Stimulated activated naive CD8-positive, alpha-beta T cell treated with anti-CD3 and anti-CD28 coated beads, Interleukin-15, amount 100 ng/mL, for 72 hours (primary cell): ENCODE results near the gene ETFRF1.

ENCODE experiments used
- ATAC-seq: fragments of 150-1000 bp; cut with Tn5 transposase; 2 replicates; pipeline ENCODE4 v1.10.0; 2021; ENCODE audit warnings: mild to moderate bottlenecking, moderate library complexity
- DNase-seq, 2 donors: peaks; one replicate each; pipeline ENCODE4 v3.0.0; 2021 to 2022
- H3K27ac Mint-ChIP-seq, 2 donors: one replicate each; pipeline ENCODE4 v1.8.0; 2022; ENCODE audit warnings: mild to moderate bottlenecking in 2 of 2, mixed read lengths in 2 of 2, moderate library complexity in 2 of 2
- H3K27me3 Mint-ChIP-seq: one replicate; pipeline ENCODE4 v1.8.0; 2022; ENCODE audit warnings: mixed read lengths
- H3K4me1 Mint-ChIP-seq: one replicate; pipeline ENCODE4 v1.8.0; 2022; ENCODE audit warnings: mild to moderate bottlenecking, mixed read lengths
- H3K4me3 Mint-ChIP-seq, 2 donors: one replicate each; pipeline ENCODE4 v1.8.0; 2022; ENCODE audit warnings: mild to moderate bottlenecking in 2 of 2, mixed read lengths in 2 of 2, moderate library complexity in 1 of 2
- H3K9me3 Mint-ChIP-seq, 2 donors: one replicate each; pipeline ENCODE4 v1.8.0; 2022; ENCODE audit warnings: mixed read lengths in 2 of 2

Gene ETFRF1

DNA sequence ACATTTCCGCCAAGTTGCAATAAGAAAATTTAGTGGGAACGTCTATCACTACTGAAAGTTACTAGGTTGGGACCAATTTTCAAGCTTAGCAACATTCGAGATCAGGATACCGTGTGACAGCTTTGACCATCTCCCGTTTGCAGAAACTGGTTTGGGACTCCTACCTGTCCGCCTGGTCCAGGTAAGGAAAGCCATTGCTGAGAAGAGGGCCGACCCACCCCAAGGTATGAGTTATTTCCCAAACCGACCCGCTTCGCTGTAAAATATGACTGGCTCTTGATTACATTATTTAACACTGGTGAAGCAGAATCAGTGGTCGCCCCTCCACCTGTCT lies 348 bp upstream of the ETFRF1 start:
- Mint-ChIP-seq H3K27ac (peak overlapping the region; percentile 99), H3K27me3 (no peaks in the 10 kb centered on the region), H3K4me1 (peaks cover 14% of the 10 kb centered on the region), H3K4me3 (peak overlapping the region; percentile 96 to 99), H3K9me3 (no peaks in the 10 kb centered on the region)
- DNase-seq (no peak), ATAC-seq (no peak)

DNA sequence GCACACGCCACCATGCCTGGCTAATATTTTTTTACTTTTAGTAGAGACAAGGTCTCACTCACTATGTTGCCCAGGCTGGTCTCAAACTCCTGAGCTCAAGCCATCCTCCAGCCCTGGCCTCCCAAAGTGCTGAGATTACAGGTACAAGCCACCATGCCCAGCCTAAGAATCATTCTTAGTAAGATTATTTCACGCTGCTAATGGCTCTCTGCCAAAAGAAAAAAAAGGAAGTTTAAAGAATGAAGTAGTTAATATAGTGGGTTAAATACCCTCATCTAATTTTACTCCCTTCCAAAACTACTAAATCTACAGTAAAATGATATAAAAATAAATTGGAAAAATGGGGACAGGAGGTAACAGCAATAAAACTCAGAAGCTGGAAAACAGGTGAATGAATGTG lies 2.6 kb downstream of the ETFRF1 start:
- H3K27ac Mint-ChIP-seq, result no peak overlapping the region
- peaks cover 21% of the 10 kb centered on the region for H3K4me1 Mint-ChIP-seq
- ATAC-seq (no peak), DNase-seq (no peak)
- no peaks in the 10 kb centered on the region for H3K27me3 Mint-ChIP-seq
- H3K4me3 Mint-ChIP-seq, result no peak overlapping the region
- no peaks in the 10 kb centered on the region for H3K9me3 Mint-ChIP-seq

DNA sequence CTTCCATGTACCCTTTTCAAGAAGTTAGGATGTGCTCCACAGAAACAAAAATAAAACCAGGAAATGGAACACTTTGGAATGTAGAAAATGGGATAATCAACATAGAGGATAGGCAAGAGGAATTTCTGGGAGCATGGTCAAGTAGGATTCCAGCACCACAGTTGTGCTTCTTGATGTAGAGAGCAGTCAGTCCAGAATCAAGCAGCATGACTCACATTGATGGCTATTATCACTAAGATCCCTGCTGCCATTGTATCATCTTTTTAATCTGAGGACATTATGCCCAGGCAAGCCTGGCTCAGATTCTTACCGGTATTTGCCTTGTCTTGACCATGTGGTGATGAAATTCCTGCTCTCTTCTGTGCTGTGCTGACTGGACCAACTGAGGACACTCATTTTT lies 5.7 kb downstream of the ETFRF1 start:
- no peak for DNase-seq
- Mint-ChIP-seq H3K4me1 (peaks cover 8% of the 10 kb centered on the region), H3K9me3 (no peaks in the 10 kb centered on the region), H3K27me3 (no peaks in the 10 kb centered on the region), H3K4me3 (no peak overlapping the region), H3K27ac (no peak overlapping the region)
- ATAC-seq, result no peak

DNA sequence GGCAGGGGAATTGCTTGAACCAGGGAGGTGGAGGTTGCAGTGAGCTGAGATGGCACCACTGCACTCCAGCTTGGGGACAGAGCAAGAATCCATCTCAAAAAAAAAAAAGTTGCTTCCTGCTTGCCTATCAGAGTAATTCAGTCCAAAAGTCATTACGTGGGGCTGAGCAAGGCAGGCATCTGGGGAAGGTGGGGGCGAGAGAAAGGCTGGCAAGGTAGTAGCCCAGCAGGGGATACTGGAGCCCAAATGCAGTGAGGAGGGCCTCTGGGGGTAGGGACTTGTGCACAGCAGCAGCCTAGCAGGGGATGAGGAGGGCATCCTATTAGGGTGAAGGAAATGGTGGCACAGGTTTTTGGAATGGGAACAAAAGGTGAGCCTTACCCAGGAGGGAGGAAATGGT lies 7.1 kb downstream of the ETFRF1 start:
- DNase-seq (no peak), ATAC-seq (no peak)
- H3K4me1 Mint-ChIP-seq, result peaks cover 8% of the 10 kb centered on the region
- H3K9me3 Mint-ChIP-seq, result no peaks in the 10 kb centered on the region
- no peak overlapping the region for H3K4me3 Mint-ChIP-seq
- no peak overlapping the region for H3K27ac Mint-ChIP-seq
- H3K27me3 Mint-ChIP-seq, result no peaks in the 10 kb centered on the region

DNA sequence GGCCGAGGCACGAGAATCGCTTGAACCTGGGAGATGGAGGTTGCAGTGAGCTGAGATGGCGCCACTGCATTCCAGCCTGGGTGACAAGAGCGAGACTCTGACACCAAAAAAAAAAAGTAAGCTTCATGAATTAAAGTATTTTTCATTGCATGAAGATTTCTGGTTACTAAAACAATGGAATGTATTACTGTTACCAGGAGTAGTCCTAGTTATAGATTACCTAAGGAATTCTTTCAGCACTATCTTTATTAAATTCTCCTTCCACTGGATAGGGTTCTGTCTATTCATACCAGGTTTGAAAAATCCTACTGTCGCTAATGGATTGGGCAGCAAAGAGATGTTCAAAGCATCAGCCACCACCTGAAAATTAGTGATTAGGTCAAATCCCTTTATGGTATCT lies 12.4 kb downstream of the ETFRF1 start:
- ATAC-seq (no peak), DNase-seq (no peak)
- H3K27me3 Mint-ChIP-seq, result no peaks in the 10 kb centered on the region
- H3K9me3 Mint-ChIP-seq, result no peaks in the 10 kb centered on the region
- no peak overlapping the region for H3K27ac Mint-ChIP-seq
- H3K4me1 Mint-ChIP-seq, result no peaks in the 10 kb centered on the region
- H3K4me3 Mint-ChIP-seq, result no peak overlapping the region

DNA sequence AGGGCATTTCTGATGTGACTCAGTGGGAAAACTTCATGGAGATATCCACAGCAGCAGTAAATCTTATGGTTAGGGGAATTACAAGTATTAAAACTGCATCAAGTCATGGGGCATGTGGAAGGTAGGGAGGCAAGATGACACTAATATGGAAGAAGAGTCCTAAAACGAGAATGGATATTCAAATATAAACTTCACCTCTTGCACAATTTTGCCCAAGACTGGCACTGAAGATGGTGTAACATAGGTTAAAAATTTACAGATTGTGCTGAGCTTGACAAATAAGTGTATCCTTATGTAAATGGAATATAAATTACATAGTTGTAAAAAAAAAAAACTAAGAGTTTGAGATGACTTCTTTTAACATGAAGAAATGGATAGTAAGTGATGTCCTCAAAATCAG lies 12.8 kb downstream of the ETFRF1 start:
- ATAC-seq (no peak), DNase-seq (no peak)
- Mint-ChIP-seq H3K9me3 (no peaks in the 10 kb centered on the region), H3K27ac (no peak overlapping the region), H3K27me3 (no peaks in the 10 kb centered on the region), H3K4me1 (no peaks in the 10 kb centered on the region), H3K4me3 (no peak overlapping the region)

DNA sequence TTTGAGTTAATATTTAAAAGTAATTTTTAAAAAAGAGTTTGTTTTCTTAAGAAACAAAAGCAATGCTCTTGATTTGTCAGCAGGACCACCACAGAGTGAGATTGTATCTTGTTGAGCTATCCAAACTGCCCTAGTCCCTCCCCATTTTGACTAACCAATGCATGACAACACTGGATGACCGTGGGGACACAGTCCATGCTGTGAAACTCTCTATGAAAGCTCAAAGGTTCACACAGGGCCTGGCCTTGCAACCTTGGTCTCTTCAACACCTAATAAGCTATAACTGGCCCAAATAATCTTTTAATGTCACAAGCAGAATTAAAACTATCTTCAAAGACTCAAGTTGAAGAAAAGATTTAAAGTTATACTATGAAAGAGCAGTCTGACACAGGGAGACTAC lies 13.5 kb downstream of the ETFRF1 start:
- no peaks in the 10 kb centered on the region for H3K4me1 Mint-ChIP-seq
- DNase-seq, result no peak

DNA sequence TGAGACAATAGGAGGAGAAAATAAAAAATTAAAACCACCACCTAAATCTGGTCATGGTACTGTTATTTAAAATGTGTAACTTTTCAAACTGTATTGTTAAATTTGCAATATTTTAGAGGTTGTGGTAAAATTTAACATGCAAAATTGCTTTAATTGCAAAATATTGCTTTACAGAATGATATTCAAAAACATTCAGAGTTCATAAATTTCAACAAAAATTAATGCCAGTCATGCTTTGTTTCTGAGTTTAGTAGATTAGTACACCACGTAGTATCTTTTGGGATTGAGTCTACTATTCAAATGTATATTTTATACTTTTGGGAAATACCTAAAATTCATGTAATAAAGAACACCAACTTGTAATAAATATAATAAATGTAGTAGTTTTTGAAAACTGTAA lies 18.3 kb downstream of the ETFRF1 start:
- no peaks in the 10 kb centered on the region for H3K9me3 Mint-ChIP-seq
- ATAC-seq (no peak), DNase-seq (no peak)
- no peak overlapping the region for H3K27ac Mint-ChIP-seq
- no peak overlapping the region for H3K4me3 Mint-ChIP-seq
- no peaks in the 10 kb centered on the region for H3K4me1 Mint-ChIP-seq
- no peaks in the 10 kb centered on the region for H3K27me3 Mint-ChIP-seq

More for the DNA sequence above, 13.5 kb downstream of the ETFRF1 start:
- H3K27ac Mint-ChIP-seq, result no peak overlapping the region
- H3K9me3 Mint-ChIP-seq, result no peaks in the 10 kb centered on the region
- H3K27me3 Mint-ChIP-seq, result no peaks in the 10 kb centered on the region
- no peak for ATAC-seq
- H3K4me3 Mint-ChIP-seq, result no peak overlapping the region

DNA sequence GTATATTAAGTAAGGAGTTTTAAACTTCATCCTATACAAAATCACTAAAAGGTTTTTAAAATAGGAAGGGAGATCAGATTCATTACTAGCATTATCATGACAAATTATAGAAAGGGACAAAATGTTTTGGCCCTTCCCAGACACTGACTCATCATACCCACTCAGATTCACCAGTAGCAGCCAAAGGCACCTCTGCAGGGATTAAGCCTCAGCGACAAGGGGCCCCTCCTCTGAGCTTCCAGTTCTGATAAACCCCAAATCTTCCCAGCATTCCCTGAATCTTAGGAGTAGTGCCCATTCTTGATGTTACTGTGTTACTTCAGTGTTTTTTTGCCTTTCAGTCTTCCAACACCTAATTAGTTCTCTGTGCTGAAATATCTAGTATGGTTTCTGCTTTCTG lies 41.2 kb downstream of the ETFRF1 start:
- H3K27ac Mint-ChIP-seq, result peak overlapping the region; percentile 48 to 58

DNA sequence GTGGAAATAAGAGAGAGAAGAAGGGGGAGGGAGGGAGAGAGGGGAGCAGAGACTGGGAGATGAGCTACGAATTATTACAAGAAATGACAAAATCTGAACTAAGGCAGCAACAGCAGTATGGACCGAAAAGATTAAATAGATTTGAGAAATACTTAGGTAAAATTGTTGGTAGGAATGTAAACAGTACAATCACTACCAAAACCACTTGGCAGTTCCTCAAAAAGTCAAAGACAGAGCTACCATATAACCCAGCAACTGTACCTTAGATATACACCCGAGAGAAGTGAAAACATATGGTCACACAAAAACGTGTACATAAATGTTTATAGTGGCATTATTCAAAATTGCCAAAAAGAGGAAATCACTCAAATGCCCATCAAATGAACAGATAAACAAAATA lies 41.6 kb downstream of the ETFRF1 start:
- no peak overlapping the region for H3K4me3 Mint-ChIP-seq
- no peak for ATAC-seq
- no peaks in the 10 kb centered on the region for H3K9me3 Mint-ChIP-seq
- H3K27ac Mint-ChIP-seq, result peak overlapping the region; percentile 48 to 58
- no peaks in the 10 kb centered on the region for H3K27me3 Mint-ChIP-seq
- H3K4me1 Mint-ChIP-seq, result peaks cover 29% of the 10 kb centered on the region
- DNase-seq, result no peak

More for the DNA sequence above, 41.2 kb downstream of the ETFRF1 start:
- Mint-ChIP-seq H3K27me3 (no peaks in the 10 kb centered on the region), H3K9me3 (no peaks in the 10 kb centered on the region), H3K4me1 (peaks cover 25% of the 10 kb centered on the region), H3K4me3 (no peak overlapping the region)
- DNase-seq (no peak), ATAC-seq (no peak)

DNA sequence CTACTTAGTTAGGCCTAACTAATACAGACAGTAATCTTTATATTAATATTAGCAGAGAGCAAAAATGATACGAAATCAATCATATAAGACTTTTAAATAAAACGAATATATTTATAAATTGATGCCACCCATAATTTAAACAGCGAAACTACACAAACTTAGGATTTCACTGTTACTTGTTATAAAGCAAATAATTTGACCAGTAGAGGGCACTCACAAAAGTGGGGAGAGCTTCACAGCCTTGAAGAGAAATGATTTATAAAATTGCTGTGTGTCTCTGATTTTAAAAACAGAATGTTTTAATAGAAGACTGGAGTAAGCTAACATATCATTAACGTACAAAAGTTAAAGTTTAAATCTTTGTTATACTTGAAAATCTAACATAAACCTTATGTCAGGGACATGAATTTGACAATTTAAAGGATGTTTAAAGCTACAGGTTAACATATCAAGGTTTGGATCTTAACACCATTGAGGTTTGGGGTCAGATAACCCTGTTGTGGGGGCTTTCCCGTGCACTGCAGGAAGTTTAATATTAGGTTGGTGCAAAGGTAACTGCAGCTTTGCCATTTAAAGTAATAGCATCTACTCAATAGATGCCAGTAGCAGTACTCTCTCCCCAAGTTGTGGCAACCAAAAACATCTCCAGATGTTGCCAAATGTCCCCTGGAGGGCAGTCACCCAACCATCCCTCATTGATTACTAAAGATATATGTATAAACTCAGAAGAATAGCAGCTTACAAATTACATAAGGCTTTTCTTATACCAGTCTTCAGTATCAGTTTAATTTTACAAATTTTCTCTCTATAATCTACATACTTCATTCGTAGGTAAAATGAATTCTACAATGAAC lies 46.4 kb downstream of the ETFRF1 start:
- Mint-ChIP-seq H3K4me1 (peaks cover 57% of the 10 kb centered on the region), H3K27me3 (no peaks in the 10 kb centered on the region)
- peak; percentile 36 to 47 for DNase-seq

DNA sequence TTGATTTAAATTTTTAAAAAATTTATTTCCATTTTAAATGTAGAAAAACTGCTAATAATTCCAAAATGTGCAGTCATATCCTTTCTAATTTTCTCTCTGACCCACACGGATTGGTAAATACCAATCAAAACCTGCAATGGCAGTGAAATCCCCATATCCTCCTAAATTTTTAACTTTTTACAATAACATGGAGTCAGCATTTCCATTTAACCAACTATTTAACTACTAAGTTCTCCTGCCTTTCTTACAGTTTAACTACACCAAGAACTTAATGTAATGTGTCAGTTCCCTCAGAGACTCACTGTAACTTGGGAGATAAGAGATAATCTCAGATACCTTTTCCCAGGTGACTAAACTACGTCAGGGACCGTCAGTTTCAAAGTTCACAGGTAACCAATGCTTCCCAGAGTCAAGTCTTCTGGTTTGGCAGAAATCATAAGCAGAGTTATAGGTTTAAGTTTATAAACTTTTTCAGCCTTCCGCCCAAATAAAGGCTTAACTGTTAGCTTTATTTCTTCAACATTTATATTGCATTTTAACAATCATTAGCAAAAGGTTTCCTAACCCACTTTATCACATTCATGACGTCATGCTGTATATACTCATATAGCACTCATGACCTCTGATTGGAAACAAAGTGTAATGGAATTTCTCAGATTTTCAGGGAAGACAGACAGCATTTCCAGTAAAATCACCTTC lies 48.1 kb downstream of the ETFRF1 start:
- Mint-ChIP-seq H3K9me3 (no peaks in the 10 kb centered on the region), H3K4me1 (peaks cover 58% of the 10 kb centered on the region), H3K27ac (no peak overlapping the region), H3K27me3 (no peaks in the 10 kb centered on the region), H3K4me3 (no peak overlapping the region)
- DNase-seq, result no peak
- ATAC-seq, result no peak

More for the DNA sequence above, 46.4 kb downstream of the ETFRF1 start:
- Mint-ChIP-seq H3K27ac (no peak overlapping the region), H3K9me3 (no peaks in the 10 kb centered on the region), H3K4me3 (no peak overlapping the region)
- peak; percentile 98 for ATAC-seq

DNA sequence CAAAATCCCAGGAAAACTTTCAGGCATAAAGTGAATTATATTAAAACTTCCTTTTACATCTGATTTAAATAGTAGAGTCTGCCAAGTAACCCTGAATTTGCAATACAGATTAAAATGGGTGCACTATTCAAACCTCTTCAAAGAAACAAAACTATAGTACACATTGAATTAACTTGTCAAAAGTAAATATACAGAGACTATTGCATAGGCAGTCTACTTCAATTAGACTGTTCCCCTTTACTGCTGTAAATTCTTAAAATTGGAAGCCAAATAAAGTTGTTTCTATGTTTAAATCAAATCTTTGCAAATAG lies 48.6 kb downstream of the ETFRF1 start:
- Mint-ChIP-seq H3K4me1 (peaks cover 63% of the 10 kb centered on the region), H3K4me3 (no peak overlapping the region), H3K27ac (no peak overlapping the region)

DNA sequence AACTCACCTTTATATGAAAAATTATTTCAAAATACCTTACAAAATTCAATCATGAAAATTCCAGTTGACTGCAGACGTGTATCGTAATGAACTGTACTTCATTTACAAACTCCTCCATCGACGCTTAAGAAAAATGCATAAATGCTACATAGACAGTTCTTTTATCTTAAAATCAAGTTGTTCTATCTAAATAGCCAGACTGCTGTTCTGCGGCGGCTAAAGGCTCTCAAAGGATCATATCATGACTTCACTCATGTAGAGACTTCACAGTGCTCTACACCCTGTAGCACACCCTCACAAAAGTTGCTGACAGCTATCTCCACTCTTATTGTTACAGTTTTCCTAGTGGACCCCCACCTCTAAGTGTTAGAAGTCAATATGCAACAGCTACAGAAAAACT lies 50.5 kb downstream of the ETFRF1 start:
- ATAC-seq, result no peak
- Mint-ChIP-seq H3K27me3 (no peaks in the 10 kb centered on the region), H3K9me3 (no peaks in the 10 kb centered on the region), H3K27ac (no peak overlapping the region), H3K4me3 (no peak overlapping the region), H3K4me1 (peaks cover 70% of the 10 kb centered on the region)
- no peak for DNase-seq

More for the DNA sequence above, 48.6 kb downstream of the ETFRF1 start:
- no peak for DNase-seq
- no peaks in the 10 kb centered on the region for H3K27me3 Mint-ChIP-seq
- H3K9me3 Mint-ChIP-seq, result no peaks in the 10 kb centered on the region
- no peak for ATAC-seq

DNA sequence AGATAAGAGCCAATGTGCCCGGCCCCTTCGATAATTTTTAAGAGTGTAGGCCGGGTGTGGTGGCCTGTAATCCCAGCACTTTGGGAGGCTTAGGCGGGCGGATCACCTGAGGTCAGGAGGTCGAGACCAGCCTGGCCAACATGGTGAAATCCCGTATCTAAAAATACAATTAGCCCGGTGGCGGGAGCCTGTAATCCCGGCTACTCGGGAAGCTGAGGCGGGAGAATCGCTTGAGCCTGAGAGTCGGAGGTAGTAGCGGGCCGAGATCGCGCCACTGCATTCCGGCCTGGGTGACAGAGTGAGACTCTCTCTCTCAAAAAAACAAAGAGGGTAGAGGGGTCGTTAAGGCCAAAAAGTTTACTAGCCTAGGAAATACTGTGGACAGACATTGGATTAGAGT lies 53.1 kb downstream of the ETFRF1 start:
- Mint-ChIP-seq H3K27me3 (peaks cover 9% of the 10 kb centered on the region), H3K9me3 (peaks cover 0 to 7% of the 10 kb centered on the region in 2 donors), H3K4me1 (peaks cover 66% of the 10 kb centered on the region), H3K4me3 (no peak overlapping the region), H3K27ac (no peak overlapping the region)
- no peak for DNase-seq
- no peak for ATAC-seq

DNA sequence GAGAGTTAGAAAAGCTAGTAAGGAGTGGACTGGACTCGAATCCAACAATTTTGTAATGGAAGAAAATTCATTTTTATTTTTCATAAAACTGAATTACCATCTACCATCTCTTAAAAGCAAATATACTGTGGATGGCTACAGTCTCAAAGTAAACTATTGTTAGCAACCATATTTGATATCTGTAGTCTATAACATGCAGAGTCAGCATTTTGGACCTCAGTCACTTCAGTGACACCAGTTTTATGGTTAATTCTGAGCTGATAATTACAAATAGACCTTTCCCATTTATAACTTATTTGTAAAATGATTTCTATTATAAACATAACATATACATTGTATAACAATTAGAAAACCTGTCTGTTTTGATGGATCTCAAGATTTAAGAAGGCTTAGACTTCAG lies 53.7 kb downstream of the ETFRF1 start:
- Mint-ChIP-seq H3K27me3 (peaks cover 9% of the 10 kb centered on the region), H3K4me1 (peaks cover 66% of the 10 kb centered on the region), H3K4me3 (peak overlapping the region; percentile 52 to 86), H3K9me3 (peaks cover 0 to 7% of the 10 kb centered on the region in 2 donors), H3K27ac (no peak overlapping the region)
- ATAC-seq, result no peak
- no peak for DNase-seq
